Stimulated activated CD4-positive, alpha-beta T cell treated with anti-CD3 and anti-CD28 coated beads, Interleukin-2, amount 100 ng/mL, for 48 hours (primary cell): ENCODE data around the gene TPSAB1.
"Not testable (repeated sequence)": the region's sequence is repeated elsewhere in the genome, so short reads cannot be mapped to it uniquely, and the experiment has no call there.

Experiments used
- DNase-seq, 2 donors: peaks; one replicate each; pipeline ENCODE4 v3.0.0-alpha.2; 2020

Gene TPSAB1

DNA sequence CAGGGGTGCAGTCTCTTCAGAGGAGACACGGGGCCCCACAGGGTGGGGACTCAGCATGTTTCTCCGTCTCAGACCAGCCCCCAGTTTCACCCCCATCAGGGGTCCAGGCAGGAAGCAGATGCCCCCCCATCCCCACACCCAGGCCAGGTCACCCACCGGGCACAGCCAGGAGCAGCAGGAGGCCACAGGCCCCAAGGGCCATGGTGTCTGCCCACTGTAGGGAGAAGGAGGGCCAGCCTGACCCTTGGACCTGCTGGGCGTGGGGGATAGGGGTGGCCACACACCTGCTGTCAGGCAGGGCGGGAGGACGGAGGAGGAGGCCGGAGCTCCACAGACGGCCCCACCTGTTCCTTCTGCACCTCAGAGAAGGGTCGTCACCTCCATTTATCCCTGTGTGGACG lies 15.5 kb upstream of the TPSAB1 start, which contains the start of gene TPSG1:
TPSG1 (minus strand) TSS at position 218 of the 401 bp plus-strand sequence; CDS start at position 202, 16 bp downstream.
- no peak for DNase-seq

DNA sequence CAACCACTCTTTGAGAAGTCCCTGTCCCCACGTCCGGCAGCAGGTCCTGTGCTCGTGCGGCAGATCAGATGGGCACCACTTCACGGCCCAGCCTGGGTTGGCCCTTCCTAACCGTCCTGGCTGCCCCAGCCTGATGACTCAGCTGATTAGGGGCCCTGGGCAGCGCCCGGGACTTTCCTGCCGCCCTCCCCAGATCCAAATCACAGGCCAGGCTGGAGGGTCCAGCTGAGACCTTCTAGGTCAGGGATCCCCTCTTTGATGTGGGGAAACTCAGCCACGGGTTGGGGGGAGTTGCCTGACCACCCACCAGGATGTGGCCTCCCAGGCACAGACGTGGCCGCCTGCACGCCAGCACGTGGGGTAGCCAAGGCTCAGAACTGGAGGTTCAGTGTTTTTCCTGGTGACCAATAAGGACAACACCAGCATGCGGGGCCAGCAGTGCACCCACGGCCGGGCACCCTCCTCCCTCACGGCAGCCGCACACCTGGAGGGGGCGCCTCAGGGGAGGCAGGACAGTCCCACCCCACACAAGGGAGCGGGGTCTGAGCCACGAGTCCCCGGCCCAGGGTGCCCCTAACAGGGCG lies 14.7 kb upstream of the TPSAB1 start:
- DNase-seq, result not testable (repeated sequence)

DNA sequence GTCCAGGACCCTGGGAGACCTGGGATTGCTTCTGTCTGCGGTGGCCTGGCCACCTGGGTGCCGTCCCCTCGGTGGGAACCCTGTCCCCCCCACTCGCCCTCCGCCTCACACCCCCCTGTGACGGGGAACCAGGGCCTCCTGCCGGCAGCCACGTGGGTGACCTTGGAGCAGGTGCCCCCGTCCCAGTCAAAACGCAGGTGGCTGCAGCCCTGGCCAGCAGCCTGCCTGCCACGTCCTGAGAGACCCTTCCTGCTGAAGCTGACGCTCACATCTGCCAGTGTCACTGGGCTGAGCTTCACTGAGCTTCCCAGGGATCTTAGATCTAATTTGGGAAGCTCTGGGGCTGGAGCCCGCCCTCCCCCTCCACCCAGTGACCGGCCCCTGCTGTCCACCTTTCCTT lies 13.8 kb upstream of the TPSAB1 start:
- DNase-seq, result not testable (repeated sequence)

DNA sequence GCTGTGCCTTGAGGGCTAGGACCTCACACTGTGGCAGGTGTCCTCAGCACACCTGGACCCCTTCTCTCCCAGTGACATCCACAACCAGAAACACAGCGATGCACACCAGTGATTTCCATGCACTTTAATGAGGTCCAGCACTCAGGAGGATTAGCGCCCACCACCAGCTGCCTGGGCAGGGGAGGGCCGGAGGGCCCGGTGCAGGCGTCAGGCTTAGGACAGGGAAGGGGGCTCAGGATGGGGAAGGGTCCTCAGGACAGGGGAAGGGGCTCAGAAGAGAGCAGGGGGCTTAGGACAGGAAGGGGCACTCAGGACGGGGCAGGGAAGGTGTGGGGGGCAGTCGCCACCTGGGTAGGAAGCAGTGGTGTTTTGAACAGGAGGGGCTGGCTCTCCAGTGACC lies 12.3 kb upstream of the TPSAB1 start:
- DNase-seq, result not testable (repeated sequence)

DNA sequence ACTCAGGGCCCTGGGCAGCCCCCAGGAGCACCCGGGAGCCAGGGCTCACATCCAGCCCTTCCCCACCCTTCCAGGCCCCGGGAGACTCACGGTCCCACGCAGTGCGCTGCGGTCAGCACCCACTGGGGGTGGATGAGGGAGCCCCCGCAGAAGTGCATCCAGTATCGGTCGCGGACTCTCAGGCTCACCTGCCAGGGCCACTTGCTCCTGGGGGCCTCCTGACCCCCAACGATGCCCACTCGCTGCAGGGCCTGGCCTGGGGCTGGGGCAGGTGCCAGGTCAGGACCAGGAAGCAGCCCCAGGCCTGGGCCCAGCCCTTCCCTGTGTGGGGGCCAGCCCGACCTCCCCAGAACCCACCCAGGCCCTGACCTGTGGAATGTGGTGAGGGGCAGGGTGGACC lies 11.0 kb upstream of the TPSAB1 start:
- DNase-seq, result not testable (repeated sequence)

DNA sequence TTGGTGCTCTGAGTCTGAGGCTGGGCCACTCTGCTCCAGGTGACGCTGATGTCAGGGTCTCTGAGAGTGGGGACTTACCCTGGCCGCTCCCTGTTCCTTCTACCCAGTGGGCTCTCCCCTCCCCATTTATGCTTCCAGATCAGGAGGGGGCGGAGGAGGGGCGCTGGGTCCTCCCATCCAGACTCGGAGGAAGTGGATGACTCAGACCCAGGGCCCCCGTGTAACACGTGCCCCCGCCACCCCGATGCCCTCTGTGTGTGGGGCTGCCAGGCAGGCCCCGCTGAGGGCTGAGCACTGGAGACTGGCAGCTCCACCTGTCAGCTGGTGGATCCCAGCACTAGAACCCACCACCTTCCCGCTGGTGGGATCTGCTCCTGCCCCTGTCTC lies 10.4 kb upstream of the TPSAB1 start, which contains the start of gene TPSB2:
TPSB2 (minus strand) TSS at position 101 of the 387 bp plus-strand sequence. CDS start 233 bp downstream, outside the sequence.
- not testable (repeated sequence) for DNase-seq

DNA sequence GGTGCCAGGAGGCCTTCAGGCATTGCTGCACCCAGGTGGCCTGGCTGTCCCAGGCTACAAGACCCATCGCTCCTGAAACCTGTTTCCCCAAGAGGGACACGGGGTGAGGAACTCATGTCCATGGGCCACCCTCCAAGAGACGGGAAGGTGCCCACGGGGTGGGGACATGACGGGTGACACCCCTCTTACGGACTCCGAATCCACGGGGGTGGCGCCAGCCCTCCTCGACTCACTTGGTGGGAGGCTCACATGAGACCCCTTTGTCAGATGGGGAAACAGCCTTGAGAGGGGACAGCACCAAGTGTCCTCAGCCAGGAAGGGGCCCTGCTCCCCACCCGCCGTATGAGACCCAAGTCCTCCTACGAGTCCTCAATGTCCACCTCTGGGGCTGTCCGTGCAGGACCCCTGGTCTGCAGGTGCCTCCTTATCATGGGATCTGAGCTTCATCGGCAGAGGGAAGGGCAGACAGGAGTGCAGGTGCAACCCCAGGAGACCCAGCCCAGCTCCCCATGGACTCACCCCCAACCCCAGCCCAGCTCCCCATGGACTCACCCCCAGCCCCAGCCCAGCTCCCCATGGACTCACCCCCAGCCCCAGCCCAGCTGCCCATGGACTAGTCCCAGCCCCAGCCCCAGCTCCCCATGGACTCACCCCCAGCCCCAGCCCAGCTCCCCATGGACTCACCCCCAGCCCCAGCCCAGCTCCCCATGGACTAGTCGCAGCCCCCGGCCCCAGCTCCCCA lies 9.9 kb upstream of the TPSAB1 start:
- DNase-seq, result not testable (repeated sequence)

DNA sequence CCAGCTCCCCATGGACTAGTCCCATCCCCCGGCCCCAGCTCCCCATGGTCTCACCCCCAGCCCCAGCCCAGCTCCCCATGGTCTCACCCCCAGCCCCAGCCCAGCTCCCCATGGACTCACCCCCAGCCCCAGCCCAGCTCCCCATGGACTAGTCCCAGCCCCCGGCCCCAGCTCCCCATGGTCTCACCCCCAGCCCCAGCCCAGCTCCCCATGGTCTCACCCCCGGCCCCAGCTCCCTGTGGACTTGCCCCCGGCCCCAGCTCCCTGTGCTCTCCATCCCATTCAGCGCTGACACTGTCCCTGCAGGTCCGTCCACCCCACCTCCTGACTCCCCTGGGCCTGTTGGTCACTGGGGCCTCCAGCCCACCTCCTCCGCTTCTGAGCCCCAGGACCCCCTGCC lies 9.2 kb upstream of the TPSAB1 start:
- DNase-seq, result not testable (repeated sequence)

DNA sequence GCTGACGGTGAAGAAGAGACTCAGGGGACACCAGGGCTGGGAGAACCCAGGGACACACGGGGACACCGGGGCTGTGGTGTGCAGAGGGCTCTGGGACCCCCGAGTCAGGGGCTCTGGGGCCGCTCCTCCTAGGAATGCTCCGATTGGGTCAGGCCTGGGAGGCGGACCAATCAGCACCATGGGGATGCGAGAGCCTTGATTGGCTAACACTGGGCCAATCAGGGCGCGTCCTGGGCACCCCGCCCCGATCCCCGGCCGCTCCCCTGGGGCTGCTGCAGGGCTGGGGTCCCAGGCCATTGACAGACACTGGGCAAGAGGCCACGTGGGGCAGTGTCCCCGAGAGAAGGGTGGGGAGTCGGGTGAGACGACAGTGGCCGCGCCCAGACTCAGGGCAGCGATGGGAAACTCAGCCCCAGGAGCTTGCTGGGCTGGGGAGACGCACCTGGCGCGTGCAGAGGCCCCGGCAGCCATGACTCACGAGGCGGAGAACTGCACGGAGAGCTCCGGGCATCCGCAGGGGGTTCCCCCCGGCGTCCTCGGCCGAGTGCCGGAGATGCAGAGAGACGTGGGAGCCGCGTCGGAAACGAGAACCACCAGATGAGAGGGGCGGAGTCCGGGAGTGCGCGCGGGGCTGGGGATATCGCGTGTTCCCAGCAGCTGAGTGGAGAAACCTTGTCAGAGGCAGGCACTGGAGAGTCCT lies 8.3 kb upstream of the TPSAB1 start:
- DNase-seq, result not testable (repeated sequence)

DNA sequence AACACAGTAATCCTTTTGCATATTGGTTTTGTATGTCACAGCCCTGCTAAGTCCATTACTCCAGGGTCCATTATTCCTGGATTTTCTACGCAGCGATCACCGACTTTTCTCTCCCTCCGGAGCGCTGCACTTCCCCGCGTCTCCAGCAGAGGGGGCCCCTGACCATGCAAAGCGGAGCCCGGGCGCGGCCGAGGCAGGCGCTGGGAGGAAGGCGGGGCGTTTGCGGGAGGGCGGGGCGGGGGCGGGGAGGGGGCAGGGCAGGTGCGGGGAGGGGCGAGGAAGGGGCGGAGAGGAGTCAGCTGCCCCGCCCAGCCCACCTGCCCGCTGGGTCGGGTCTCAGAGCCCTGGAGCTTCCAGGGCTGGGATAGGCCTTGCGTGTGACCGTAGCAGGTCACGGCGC lies 3.8 kb upstream of the TPSAB1 start:
- not testable (repeated sequence) for DNase-seq

DNA sequence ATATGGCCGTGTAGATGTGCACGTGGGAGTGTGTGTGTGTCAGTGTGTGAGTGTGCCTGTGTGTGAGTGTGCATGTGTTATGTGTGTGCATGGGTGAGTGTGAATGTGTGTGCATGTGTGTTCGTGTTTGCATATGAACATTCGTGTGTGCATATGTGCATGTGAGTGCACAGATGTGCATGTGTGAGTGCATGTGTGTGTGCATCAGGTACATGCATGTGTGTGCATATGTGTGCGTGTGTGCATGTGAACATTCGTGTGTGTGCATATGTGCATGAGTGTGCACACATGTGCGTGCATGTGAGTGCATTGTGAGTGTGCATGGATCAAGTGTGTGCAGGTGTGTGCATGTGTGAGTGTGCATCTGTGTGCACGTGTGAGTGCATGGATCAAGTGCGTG lies 2.5 kb upstream of the TPSAB1 start:
- DNase-seq, result no peak

DNA sequence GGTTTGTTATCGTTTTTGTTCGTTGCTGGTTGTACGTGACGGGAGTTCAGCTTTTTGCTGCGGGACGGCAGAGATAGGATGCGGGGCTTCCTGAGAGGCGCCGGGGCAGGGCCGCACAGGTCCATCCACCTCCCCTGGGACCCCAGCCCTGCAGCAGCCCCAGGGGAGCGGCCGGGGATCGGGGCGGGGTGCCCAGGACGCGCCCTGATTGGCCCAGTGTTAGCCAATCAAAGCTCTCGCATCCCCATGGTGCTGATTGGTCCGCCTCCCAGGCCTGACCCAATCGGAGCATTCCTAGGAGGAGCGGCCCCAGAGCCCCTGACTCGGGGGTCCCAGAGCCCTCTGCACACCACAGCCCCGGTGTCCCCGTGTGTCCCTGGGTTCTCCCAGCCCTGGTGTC lies 1.6 kb upstream of the TPSAB1 start:
- DNase-seq, result not testable (repeated sequence)

DNA sequence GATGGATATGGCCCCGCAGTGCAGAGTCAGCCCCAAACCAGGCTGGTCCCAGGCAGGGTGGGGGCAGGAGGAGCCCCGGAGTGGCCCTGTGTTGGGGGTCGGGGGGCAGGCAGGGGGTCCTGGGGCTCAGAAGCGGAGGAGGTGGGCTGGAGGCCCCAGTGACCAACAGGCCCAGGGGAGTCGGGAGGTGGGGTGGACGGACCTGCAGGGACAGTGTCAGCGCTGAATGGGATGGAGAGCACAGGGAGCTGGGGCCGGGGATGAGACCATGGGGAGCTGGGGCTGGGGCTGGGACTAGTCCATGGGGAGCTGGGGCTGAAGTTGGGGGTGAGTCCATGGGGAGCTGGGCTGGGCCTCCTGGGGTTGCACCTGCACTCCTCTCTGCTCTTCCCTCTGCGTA lies 930 bp upstream of the TPSAB1 start:
- not testable (repeated sequence) for DNase-seq

DNA sequence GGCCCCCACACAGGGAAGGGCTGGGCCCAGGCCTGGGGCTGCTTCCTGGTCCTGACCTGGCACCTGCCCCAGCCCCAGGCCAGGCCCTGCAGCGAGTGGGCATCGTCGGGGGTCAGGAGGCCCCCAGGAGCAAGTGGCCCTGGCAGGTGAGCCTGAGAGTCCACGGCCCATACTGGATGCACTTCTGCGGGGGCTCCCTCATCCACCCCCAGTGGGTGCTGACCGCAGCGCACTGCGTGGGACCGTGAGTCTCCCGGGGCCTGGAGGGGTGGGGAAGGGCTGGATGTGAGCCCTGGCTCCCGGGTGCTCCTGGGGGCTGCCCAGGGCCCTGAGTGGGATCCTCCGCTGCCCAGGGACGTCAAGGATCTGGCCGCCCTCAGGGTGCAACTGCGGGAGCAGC lies 576 bp downstream of the TPSAB1 start:
- DNase-seq, result not testable (repeated sequence)

DNA sequence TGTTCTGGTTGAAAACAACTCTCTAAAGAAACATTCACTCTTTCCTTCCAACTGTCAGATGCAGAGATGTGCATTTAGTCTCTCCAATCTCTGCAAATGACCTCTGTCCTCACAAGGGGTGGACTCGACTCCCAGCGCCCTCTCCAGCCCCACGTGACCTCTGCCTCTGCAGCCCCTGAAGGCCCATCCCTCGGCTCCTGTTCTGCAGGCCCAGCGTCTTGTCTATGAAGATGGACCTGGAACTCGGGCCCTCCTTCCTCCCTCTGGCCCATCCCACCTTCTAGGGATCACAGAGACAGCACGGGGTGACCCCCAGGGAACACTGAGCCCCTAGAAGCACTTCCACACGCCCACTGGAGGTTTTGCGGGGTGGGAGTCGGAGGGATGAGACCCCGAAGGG lies 2.9 kb downstream of the TPSAB1 start:
- DNase-seq, result not testable (repeated sequence)

DNA sequence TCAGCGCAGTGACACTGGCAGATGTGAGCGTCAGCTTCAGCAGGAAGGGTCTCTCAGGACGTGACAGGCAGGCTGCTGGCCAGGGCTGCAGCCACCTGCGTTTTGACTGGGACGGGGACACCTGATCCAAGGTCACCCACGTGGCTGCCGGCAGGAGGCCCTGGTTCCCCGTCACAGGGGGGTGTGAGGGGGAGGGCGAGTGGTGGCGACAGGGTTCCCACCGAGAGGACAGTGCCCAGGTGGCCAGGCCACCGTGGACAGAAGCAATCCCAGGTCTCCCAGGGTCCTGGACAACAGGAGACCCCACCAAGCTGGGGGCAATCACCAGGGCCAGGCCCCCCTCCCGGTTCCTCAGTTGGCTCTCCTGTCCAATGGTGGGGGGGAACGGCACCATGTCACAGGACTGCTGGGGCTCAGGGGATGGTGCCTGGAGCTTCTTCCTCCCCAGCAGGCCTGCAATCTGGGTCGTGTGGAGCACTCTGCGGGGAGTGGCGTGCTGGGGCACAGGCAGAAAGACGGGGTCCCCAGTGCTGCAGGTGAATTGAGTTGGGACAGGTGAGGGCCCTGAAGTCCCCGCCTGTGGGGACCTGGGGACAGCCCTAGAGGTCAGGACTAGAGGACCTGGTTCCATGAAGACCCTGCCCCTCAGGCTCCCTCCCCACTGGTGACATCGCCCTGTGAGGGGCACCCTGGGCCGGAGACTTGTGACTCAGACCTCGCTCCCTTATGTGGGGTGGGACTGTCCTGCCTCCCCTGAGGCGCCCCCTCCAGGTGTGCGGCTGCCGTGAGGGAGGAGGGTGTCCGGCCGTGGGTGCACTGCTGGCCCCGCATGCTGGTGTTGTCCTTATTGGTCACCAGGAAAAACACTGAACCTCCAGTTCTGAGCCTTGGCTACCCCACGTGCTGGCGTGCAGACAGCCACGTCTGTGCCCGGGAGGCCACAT lies 3.7 kb downstream of the TPSAB1 start:
- DNase-seq, result not testable (repeated sequence)

DNA sequence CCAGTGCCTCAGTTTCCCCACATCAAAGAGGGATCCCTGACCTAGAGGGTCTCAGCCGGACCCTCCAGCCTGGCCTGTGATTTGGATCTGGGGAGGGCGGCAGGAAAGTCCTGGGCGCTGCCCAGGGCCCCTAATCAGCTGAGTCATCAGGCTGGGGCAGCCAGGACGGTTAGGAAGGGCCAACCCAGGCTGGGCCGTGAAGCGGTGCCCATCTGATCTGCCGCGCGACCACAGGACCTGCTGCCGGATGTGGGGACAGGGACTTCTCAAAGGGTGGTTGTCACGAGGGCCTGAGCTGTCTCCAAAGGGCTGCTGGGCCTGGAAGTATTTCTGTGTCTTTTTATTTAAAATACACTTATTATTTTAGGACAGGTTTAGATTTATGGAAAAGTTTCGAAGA lies 4.4 kb downstream of the TPSAB1 start:
- DNase-seq, result no peak

DNA sequence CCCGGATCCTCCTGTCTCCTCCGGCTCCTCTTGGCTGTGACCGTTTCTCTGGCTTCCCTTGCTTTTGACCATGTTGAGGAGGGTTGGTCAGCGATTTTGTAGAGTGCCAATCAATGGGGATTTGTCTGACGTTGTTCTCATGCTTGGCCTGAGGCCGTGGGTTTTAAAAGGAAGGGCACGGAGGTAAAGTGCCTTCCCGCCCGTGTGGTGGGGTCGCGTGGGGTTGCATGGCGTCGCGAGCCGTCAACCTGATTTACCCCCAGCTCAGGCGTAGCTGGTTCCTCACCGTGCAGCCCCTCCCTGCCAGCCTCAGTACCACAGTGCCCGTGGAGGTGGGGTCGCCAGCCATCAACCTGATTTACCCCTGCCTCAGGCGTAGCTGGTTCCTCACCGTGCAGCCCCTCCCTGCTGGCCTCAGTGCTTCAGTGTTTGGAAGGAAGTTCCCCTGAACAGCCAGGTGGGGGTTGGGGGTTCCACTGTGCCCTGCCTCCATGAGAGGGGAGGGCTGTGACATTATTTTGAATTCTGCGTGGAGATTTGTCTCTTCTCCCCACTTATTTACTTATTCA lies 5.0 kb downstream of the TPSAB1 start:
- no peak for DNase-seq

DNA sequence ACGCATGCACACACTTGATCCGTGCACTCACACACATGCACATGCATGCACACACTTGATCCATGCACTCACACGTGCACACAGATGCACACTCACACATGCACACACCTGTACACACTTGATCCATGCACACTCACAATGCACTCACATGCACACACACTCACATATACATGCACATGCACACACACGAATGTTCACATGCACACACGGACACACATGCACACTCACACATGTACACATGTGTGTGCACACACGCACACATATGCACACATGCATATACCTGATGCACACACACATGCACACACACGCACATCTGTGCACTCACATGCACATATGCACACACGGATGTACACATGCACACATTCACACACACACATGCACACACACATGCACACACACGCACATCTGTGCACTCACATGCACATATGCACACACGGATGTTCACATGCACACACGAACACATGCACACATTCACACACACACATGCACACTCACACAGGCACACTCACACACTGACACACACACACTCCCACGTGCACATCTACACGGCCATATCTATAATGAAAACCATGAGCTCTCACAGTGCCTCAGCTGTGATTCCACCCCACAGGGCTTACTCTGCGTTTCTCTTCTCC lies 7.5 kb downstream of the TPSAB1 start:
- not testable (repeated sequence) for DNase-seq

DNA sequence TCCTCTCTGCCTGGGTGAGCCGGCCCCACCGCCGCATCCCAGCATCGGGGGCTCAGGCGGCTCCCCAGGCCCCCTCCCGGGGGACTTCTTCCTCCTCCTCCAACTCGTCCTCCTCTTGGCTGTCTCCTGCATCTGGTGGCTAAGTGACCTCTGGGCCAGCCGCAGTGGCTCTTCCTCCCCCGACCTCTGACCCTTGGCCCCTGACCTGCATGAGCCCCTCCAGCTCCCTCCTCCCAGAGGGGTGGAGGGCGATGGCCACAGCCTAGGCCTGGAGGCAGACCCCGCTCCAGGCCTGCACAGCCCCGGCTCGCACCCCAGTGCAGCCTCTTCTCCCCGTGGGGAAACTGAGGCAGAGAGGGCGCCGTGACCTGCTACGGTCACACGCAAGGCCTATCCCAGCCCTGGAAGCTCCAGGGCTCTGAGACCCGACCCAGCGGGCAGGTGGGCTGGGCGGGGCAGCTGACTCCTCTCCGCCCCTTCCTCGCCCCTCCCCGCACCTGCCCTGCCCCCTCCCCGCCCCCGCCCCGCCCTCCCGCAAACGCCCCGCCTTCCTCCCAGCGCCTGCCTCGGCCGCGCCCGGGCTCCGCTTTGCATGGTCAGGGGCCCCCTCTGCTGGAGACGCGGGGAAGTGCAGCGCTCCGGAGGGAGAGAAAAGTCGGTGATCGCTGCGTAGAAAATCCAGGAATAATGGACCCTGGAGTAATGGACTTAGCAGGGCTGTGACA lies 8.7 kb downstream of the TPSAB1 start:
- not testable (repeated sequence) for DNase-seq
